Measurements from ENCODE around the gene GUCY1A1.

GUCY1A1 gene

DNA sequence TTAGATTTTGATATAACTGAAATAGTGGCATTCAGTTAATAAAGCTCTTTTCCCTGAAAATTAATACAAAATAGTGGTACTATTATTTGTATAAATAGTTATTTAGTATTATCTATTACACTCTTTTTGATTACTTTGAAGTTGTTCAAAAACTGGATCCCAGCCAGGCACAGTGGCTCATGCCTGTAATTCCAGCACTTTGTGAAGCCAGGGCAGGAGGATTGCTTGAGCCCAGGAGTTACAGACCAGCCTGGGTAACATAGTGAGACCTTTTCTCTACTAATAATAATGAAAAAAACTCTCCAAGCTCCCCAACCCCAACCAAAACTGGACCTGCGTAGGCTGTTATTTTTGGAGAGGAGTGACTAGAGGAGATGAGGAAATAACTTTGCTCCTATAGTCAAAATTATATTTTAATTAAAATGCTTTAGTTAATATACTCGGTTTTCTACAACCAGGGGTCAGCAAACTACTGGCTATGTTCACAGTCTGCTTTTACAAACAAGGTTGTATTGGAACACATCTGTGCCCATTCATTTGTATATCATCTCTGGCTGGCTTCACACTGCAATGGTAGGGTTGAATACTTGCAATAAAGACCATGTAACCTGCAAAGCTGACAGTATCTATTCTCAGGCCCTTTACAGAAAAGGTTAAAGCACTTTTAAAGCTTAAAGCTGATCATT lies 27.6 kb downstream of the GUCY1A1 start:
- no peak for FAIRE-seq

- FAIRE-seq: no peak
Measured at GRCh38 chr4:155696226-155696625, 29.6 kb downstream of the GUCY1A1 start.

DNA sequence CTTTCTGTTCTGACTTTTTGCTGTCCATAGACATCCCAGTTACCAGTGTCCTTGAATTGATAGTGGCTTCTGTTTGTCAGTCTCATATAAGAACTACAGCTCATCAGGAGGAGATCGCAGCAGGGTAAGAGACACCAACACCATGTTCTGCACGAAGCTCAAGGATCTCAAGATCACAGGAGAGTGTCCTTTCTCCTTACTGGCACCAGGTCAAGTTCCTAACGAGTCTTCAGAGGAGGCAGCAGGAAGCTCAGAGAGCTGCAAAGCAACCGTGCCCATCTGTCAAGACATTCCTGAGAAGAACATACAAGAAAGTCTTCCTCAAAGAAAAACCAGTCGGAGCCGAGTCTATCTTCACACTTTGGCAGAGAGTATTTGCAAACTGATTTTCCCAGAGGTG lies 30.1 kb downstream of the GUCY1A1 start:
- no peak for FAIRE-seq

- FAIRE-seq: no peak
Measured at GRCh38 chr4:155701827-155702226, 35.2 kb downstream of the GUCY1A1 start.

- FAIRE-seq: no peak
Measured at GRCh38 chr4:155703486-155704247, 37.0 kb downstream of the GUCY1A1 start.

DNA sequence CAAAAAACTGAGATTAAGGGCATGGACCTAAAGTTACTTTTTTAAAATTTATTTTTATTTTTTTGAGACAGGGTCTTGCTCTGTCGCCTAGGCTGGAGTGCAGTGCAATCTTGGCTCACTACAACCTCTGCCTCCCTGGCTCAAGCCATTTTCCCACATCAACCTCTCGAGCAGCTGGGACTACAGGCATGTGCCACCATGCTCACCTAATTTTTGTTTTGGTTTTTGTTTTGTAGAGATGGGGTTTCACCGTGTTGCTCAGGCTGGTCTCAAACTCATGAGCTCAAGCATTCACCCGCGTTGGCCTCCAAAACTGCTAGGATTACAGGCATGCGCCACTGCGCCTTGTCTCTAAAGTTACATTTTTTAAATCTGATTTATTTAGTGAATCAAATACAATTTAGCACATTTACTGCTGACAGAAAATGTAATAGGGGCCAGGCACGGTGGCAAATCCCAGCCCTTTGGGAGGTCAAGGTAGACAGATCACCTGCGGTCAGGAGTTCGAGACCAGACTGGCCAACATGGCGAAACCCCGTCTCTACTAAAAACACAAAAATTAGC lies 38.3 kb downstream of the GUCY1A1 start:
- FAIRE-seq: no peak

GRCh38 chr4:155705664-155706063 lies 39.0 kb downstream of the GUCY1A1 start:
- FAIRE-seq: no peak

DNA sequence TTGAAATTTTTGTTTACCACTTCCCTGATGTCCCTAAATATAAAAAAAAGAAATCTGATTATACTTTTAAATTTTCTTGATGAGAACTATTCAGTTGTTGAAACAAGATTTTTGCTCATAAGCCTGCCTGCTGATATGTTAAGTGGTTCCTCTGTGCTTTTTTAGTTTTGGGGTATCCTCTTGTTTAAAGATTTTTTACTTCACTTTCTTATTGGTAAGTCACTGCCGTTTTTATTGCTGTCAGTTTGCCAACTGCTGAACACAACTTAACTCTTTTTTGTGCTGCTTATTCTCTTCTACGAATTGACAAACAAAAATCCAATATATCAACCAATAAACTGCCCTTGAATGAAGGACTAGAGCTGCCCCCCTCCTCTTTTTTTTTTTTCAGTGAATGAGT lies 39.5 kb downstream of the GUCY1A1 start:
- FAIRE-seq: no peak

- no peak for FAIRE-seq
Measured at GRCh38 chr4:155707251-155707650, 40.6 kb downstream of the GUCY1A1 start.

DNA sequence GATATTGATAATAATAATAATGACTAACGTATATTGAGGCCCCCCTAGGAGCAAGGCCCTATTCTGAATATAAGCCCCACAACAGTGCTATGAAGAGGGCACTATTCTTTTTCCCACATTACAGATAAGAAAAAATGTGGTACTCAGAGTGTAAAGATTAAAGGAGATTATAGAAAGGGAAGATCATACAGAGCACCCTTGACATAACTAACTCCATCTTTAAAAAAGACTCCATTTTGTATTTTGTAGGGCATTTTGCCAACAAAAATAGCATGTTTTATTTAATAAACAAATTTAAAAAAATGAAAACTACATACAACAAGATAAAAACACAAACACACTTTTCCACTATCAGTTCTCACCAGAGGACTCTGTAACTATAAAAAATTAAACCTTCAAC lies 42.1 kb downstream of the GUCY1A1 start:
- no peak for FAIRE-seq

GRCh38 chr4:155709918-155710317 lies 43.3 kb downstream of the GUCY1A1 start:
- FAIRE-seq: no peak

DNA sequence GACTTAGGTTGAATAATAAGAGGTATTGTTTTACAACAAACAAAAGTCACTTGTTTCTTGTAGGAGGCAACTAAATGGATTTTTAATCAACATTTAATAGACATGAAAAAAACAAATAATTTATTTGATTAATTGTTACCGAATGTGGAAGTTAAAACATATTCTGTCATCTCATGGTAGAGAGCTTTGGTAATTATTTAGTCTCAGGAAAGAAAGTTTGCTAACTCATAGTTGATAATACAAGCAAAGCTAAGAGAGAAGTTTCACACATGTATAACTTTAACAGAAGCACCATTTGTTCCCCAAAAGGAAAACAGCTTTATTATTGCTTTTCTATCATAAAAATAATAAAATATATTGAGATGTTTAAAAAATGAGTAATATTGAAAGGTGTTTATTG lies 44.9 kb downstream of the GUCY1A1 start:
- FAIRE-seq: no peak

GRCh38 chr4:155712846-155713245 lies 46.2 kb downstream of the GUCY1A1 start:
- FAIRE-seq: no peak

GRCh38 chr4:155713911-155714310 lies 47.3 kb downstream of the GUCY1A1 start:
- no peak for FAIRE-seq

- FAIRE-seq: no peak
Measured at GRCh38 chr4:155722336-155722735, 55.7 kb downstream of the GUCY1A1 start.

GRCh38 chr4:155722816-155723499 lies 56.3 kb downstream of the GUCY1A1 start:
- FAIRE-seq: no peak

GRCh38 chr4:155724731-155725130 lies 58.1 kb downstream of the GUCY1A1 start:
- no peak for FAIRE-seq

DNA sequence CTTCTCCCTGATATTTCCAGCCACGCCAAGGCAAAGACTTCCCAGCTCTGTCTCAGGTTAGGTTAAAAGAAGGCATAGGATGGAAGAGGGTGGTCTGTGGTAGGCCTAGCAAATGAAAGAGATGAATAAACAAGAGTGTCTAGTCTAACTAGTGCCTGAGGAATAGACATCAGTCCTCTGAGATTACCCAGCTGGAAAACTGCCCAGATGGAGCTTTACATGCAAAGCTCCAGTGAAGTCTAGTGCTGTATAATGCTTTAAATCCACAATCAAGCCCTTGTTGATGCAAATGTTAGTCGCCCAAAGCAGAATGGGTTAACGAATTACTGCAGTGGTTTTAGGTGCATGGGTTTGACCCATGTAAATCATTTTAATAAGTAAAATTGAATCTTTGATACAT lies 67.4 kb downstream of the GUCY1A1 start:
- FAIRE-seq: no peak

DNA sequence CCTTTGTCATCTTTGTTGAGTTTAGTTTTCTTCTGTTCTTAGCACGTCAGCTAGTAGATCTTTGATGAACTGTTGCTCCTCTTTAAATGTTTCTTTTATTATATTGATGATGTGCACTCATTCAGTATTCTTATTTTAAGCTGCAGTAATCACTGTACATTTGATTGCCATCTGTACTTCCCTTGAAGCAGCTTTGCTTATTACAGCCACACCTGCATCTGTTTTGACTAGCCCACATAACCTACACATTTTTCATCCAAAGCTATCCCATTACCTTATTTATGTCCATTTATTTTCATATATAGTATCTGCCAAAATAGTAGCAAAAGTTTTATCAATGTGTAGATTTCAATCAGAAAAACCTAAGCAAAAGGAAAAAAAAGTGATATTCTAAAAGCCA lies 68.3 kb downstream of the GUCY1A1 start:
- no peak for FAIRE-seq

GRCh38 chr4:155735496-155735895 lies 68.8 kb downstream of the GUCY1A1 start:
- FAIRE-seq: no peak

- no peak for FAIRE-seq
Measured at GRCh38 chr4:155738548-155738947, 71.9 kb downstream of the GUCY1A1 start.

DNA sequence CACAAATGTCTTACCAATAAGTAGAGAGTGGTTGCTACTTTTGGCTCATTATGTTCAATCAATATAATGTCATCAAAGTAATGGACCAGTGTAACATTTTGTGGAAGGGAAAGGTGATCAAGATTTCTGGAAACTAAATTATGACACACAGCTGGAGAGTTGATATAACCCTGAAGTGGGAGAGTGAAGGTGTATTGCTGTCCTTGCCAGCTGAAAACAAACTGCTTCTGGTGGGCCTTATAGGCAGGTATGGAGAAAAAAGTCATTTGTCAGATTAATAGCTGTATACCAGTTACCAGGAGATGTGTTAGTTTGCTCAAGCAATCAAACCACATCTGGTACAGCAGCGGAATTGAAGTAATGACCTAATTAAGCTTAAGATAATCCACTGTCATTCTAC lies 74.9 kb downstream of the GUCY1A1 start:
- no peak for FAIRE-seq

DNA sequence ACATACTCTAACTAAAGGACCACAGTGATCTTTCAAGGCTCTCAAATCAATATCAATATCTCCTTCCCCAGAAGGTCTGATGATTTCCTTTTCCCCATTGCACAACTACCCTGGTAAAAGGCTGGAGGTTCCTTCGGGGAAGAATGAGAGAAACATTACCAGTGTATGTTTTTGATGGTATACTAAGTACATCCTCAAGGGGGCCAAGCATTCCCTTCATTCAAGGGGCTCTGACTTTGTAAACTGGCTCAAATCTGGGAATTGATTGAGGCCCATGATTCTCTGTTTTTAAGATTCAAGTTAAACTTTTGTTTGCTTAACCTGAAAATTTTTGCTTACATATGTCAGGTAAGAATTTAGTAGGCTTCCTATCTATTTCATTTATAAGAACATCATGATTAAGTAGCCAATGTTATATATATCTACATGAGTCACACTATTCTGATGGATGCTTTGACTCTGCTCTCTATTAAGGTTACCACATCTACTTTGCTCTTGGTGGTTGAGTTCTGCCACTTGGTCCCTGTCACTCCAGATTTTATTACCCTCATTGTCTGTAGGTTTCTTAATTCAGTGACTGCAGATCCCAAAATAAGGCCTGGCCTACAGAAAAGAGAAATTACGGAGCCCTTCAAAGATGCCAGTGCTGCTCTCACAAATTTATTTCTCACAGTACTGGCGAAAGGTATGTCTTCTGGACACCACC lies 75.8 kb downstream of the GUCY1A1 start:
- no peak for FAIRE-seq

Measured in A204.1 (cell line).